Caco-2 (cell line): Measurements from ENCODE around the gene COL27A1. TPM values are rescaled to one million over a fixed set of nuclear protein-coding genes. Genes with fewer than 3 reads are reported as not detected.

Experiments
- BruUV-seq: library from RNA; stranded (reverse); fragments of 400-500 nt; replicated peaks from 2 replicates; lab custom pipeline; 2021; lab: Mats Ljungman, UMichigan
- CTCF ChIA-PET: fragments of 300-600 bp; sonication (Branson Sonifier 250); formaldehyde crosslinking; loops from one replicate; lab custom pipeline; 2022; ENCODE audit warnings: antibody characterized with exemption; lab: Charles Lee
- POLR2A ChIA-PET: fragments of 300-600 bp; sonication (Branson Sonifier 250); formaldehyde crosslinking; loops from one replicate; lab custom pipeline; 2022; ENCODE audit warnings: antibody characterized with exemption; lab: Charles Lee
- DNase-seq, 2 experiments: peaks; one replicate each; pipeline versions ENCODE4 v3.0.0 to v3.0.0-alpha.2; 2020 to 2022
- H3K27me3 ChIP-seq: replicated peaks from 2 replicates; pipeline ENCODE4 v1.6.0; 2011; ENCODE audit warnings: low read length; ENCODE audit not compliant: control insufficient read depth, insufficient read depth
- H3K36me3 ChIP-seq: 2 replicates; pipeline ENCODE4 v1.5.1; 2011; ENCODE audit warnings: low read length; ENCODE audit not compliant: control insufficient read depth, insufficient read depth
- H3K4me1 ChIP-seq: fragments of 250-450 bp; sonication (Bioruptor Pico); 2 replicates; pipeline ENCODE4 v1.5.1; 2020; ENCODE audit warnings: mild to moderate bottlenecking
- H3K4me3 ChIP-seq: 2 replicates; pipeline ENCODE4 v1.5.1; 2011; ENCODE audit warnings: low read depth, mild to moderate bottlenecking, control low read depth, low read length
- H3K9me3 ChIP-seq: fragments of 250-450 bp; sonication (Bioruptor Pico); 2 replicates; pipeline ENCODE4 v1.5.1; 2020; ENCODE audit warnings: mild to moderate bottlenecking, moderate library complexity
- H3K27ac Mint-ChIP-seq: one replicate; pipeline ENCODE4 v1.8.0; 2022; ENCODE audit warnings: mixed read lengths; ENCODE audit not compliant: unreplicated experiment
- H3K27me3 Mint-ChIP-seq: one replicate; pipeline ENCODE4 v1.8.0; 2022; ENCODE audit warnings: mixed read lengths; ENCODE audit not compliant: insufficient read depth, unreplicated experiment
- H3K36me3 Mint-ChIP-seq: one replicate; pipeline ENCODE4 v1.8.0; 2022; ENCODE audit warnings: mild to moderate bottlenecking, mixed read lengths; ENCODE audit not compliant: insufficient read depth, unreplicated experiment
- H3K4me1 Mint-ChIP-seq: one replicate; pipeline ENCODE4 v1.8.0; 2022; ENCODE audit warnings: low read depth, mixed read lengths; ENCODE audit not compliant: unreplicated experiment
- H3K4me3 Mint-ChIP-seq: one replicate; pipeline ENCODE4 v1.8.0; 2022; ENCODE audit warnings: mild to moderate bottlenecking, moderate library complexity, mixed read lengths; ENCODE audit not compliant: unreplicated experiment
- H3K9me3 Mint-ChIP-seq: one replicate; pipeline ENCODE4 v1.8.0; 2022; ENCODE audit warnings: mixed read lengths; ENCODE audit not compliant: unreplicated experiment
- intact Hi-C: fragments of 100-400 bp; cut with micrococcal nuclease; formaldehyde crosslinking; loops from one replicate; pipeline ENCODE4 v1.10.0; 2022; ENCODE audit not compliant: unreplicated experiment
- total RNA-seq: library from RNA; stranded (reverse); gene quantifications from 2 replicates; pipeline ENCODE4 v1.2.3, GENCODE V29; 2022
- TF ChIP-seq, protein P1 (sequence below), 2 experiments: fragments of 200-600 bp in 1 of 2; IDR thresholded peaks; 1 replicate in 1 of 2; 2 replicates in 1 of 2; pipeline versions ENCODE4 v1.5.1 to v1.8.0; 2011 to 2022; ENCODE audit warnings: antibody characterized with exemption in 1 of 2, control low read depth in 1 of 2, inconsistent platforms in 1 of 2, low read depth in 1 of 2, low read length in 1 of 2, mild to moderate bottlenecking in 1 of 2, moderate library complexity in 1 of 2; ENCODE audit not compliant: insufficient read depth in 1 of 2, severe bottlenecking in 1 of 2, unreplicated experiment in 1 of 2

The COL27A1 gene
- total RNA-seq, 1 experiment from 2014 or later: 31.1 TPM

DNA sequence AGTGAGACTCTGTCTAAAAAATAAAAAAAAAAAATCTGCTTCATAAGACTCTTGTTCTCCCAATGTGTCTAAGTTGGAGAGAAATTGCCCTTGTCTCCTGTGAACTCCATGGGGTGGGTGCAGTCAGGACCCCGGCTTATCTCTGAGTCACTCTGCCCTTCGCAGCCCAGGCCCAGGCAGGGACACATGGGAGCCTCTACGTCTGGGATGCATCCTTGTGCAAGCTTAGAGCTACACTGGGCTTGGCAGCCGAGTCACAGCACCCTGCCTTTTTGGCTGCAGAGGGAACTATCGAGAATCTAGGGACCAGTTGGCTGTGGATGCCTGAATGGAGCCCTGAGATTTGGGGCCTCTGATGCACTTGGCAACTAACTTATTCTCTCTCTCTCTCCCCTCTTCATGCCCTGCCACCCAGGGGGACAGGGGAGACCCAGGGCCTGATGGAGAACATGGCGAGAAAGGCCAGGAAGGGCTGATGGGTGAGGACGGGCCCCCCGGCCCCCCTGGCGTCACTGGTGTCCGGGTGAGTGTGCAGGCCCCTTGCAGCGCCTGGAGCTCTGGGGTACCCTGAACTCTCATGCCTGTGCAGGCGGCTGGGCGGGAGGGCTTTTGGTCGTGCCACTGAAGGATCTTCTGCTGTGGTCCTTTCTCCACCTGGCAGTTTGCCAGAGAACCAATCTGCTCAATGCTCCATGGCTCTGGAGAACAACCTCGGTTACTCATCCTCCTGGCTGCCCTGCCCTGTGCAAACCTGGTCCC, 120.1 kb downstream of the COL27A1 start:
- ChIA-PET POLR2A (no interaction called here), CTCF (interaction anchor here (0.7 kb wide), 1 partner anchor 167 kb away, joined by 3 read pairs; no protein-coding TSS in a partner anchor)
- no peak overlapping the region for H3K4me3 ChIP-seq
- no TSS peak for BruUV-seq
- H3K27me3 Mint-ChIP-seq: no peaks in the 10 kb centered on the region
- intact Hi-C loops: no loop called here
- peaks cover 4% of the 10 kb centered on the region for H3K36me3 ChIP-seq
- peaks cover 10% of the 10 kb centered on the region for H3K9me3 Mint-ChIP-seq
- peaks cover 16% of the 10 kb centered on the region; the same call in 1 of the 2 replicates for H3K4me1 ChIP-seq
- no peak overlapping the region for H3K27ac Mint-ChIP-seq
- no peaks in the 10 kb centered on the region for H3K9me3 ChIP-seq
- peaks cover 18% of the 10 kb centered on the region for H3K36me3 Mint-ChIP-seq
- H3K27me3 ChIP-seq: no peaks in the 10 kb centered on the region
- H3K4me1 Mint-ChIP-seq: peaks cover 17% of the 10 kb centered on the region
- TF ChIP-seq, protein P1, sequence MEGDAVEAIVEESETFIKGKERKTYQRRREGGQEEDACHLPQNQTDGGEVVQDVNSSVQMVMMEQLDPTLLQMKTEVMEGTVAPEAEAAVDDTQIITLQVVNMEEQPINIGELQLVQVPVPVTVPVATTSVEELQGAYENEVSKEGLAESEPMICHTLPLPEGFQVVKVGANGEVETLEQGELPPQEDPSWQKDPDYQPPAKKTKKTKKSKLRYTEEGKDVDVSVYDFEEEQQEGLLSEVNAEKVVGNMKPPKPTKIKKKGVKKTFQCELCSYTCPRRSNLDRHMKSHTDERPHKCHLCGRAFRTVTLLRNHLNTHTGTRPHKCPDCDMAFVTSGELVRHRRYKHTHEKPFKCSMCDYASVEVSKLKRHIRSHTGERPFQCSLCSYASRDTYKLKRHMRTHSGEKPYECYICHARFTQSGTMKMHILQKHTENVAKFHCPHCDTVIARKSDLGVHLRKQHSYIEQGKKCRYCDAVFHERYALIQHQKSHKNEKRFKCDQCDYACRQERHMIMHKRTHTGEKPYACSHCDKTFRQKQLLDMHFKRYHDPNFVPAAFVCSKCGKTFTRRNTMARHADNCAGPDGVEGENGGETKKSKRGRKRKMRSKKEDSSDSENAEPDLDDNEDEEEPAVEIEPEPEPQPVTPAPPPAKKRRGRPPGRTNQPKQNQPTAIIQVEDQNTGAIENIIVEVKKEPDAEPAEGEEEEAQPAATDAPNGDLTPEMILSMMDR (IDR thresholded peaks at IDR 0.05; ENCODE audit: insufficient read depth in 1 of 2, low read depth in 1 of 2, low read length in 1 of 2, severe bottlenecking in 1 of 2, unreplicated experiment in 1 of 2): no peak
- DNase-seq: peak in 1 of 2 experiments; percentile 13
- no peak overlapping the region for H3K4me3 Mint-ChIP-seq

DNA sequence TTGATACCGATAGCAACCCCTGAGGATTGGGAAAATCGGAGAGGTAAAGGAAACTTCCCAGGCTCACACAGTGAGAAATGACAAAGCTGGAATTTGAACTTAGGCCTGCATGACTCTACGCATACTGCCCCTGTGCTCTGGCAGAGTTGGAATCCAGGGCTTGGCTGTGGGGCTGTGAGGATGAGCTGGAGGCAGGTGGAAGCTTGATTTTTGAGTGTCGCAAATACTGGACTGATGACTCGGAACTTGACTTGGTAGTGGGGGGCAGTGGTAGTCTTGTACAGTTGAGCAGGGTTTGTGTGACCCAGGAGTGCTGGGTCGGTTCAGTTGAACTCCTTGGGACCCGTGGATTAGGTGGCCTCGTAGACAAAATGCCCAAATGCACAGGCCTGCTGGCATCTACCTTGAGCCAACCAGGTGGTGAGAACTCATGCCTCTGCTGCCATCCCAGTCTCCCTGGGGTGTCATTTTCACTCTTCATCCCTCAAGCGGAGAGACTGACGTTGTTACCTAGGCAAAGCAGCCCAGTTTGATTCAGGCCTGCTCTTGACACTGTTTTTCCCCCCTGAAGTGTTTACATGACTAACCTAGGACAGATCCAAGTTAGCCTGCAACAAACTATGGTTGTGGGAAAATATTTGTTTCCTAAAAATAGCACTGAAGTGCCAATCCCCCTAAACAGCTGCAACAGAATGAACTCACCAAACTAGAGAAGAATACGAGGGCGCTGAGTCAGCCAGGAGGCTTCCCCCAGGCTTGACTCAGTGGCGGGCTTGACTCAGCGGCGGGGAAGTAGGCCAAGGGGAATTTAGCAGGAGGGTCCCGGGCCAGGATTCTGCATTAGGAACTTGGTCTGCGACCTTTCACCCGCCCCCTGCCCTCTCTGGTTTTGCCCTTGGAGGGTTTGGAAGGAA, 121.8 kb downstream of the COL27A1 start:
- DNase-seq: peak in 1 of 2 experiments; percentile 9
- Histone ChIP-seq H3K27me3 (no peaks in the 10 kb centered on the region), H3K4me3 (no peak overlapping the region), H3K4me1 (peaks cover 15% of the 10 kb centered on the region; the same call in 1 of the 2 replicates), H3K9me3 (no peaks in the 10 kb centered on the region), H3K36me3 (peaks cover 4% of the 10 kb centered on the region)
- intact Hi-C loops: no loop called here
- Mint-ChIP-seq H3K4me1 (peaks cover 15% of the 10 kb centered on the region), H3K36me3 (peaks cover 18% of the 10 kb centered on the region), H3K27ac (no peak overlapping the region), H3K9me3 (peaks cover 10% of the 10 kb centered on the region), H3K27me3 (no peaks in the 10 kb centered on the region), H3K4me3 (no peak overlapping the region)
- BruUV-seq: no TSS peak
- ChIA-PET CTCF (no interaction called here), POLR2A (no interaction called here)
- TF ChIP-seq, protein P1 (IDR thresholded peaks at IDR 0.05; ENCODE audit: insufficient read depth in 1 of 2, low read depth in 1 of 2, low read length in 1 of 2, severe bottlenecking in 1 of 2, unreplicated experiment in 1 of 2): no peak

DNA sequence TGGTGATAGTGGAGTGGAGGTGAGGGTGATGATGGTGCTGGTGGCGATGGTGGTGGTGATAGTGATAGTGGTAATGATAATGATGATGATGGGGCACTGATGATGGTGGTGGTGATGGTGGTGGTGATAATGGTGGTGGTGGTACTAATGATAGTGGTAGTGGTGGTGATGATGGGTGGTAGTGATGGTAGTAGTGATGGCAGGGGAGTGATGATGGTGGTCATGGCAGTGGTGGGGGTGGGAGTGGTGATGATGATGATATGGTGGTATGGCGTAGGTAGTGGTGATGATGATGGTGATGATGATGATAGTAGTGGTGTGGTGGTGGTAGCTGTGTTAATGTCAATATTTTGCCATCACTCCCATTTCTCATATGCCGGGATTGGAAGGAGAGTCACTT, 123.0 kb downstream of the COL27A1 start:
- Mint-ChIP-seq H3K36me3 (peaks cover 13% of the 10 kb centered on the region), H3K9me3 (peaks cover 10% of the 10 kb centered on the region), H3K27ac (no peak overlapping the region), H3K4me3 (no peak overlapping the region), H3K27me3 (no peaks in the 10 kb centered on the region), H3K4me1 (peaks cover 6% of the 10 kb centered on the region)
- TF ChIP-seq, protein P1 (IDR thresholded peaks at IDR 0.05; ENCODE audit: insufficient read depth in 1 of 2, low read depth in 1 of 2, low read length in 1 of 2, severe bottlenecking in 1 of 2, unreplicated experiment in 1 of 2): no peak
- Histone ChIP-seq H3K4me1 (peaks cover 4% of the 10 kb centered on the region; the same call in 1 of the 2 replicates), H3K9me3 (no peaks in the 10 kb centered on the region), H3K36me3 (peaks cover 4% of the 10 kb centered on the region), H3K27me3 (no peaks in the 10 kb centered on the region), H3K4me3 (no peak overlapping the region)
- CTCF ChIA-PET: no interaction called here
- BruUV-seq: no TSS peak
- POLR2A ChIA-PET: no interaction called here
- no peak for DNase-seq
- intact Hi-C loops: no loop called here
